PC-3 (cell line): ENCODE results near the gene WWC1. TPM values are rescaled to one million over a fixed set of nuclear protein-coding genes. Genes with fewer than 3 reads are reported as not detected.

Experiments
- ATAC-seq: fragments of 200-7000 bp; cut with Tn5 transposase; 2 replicates; pipeline ENCODE4 v1.9.1; 2020; ENCODE audit warnings: mild to moderate bottlenecking, moderate library complexity
- BruUV-seq: library from RNA; stranded (reverse); fragments of 400-500 nt; replicated peaks from 2 replicates; lab custom pipeline; 2021; lab: Mats Ljungman, UMichigan
- CTCF ChIA-PET: fragments of 300-600 bp; sonication (Branson Sonifier 250); formaldehyde crosslinking; loops from one replicate; lab custom pipeline; 2022; ENCODE audit warnings: antibody characterized with exemption; lab: Charles Lee
- POLR2A ChIA-PET: fragments of 300-600 bp; sonication (Branson Sonifier 250); formaldehyde crosslinking; loops from one replicate; lab custom pipeline; 2022; ENCODE audit warnings: antibody characterized with exemption; ENCODE audit not compliant: unreplicated experiment; lab: Charles Lee
- DNase-seq: peaks from one replicate; pipeline ENCODE4 v3.0.0-alpha.2; 2015
- H2AFZ ChIP-seq: fragments of 300-600 bp; sonication (generic); 2 replicates; pipeline ENCODE4 v1.6.0; 2016; ENCODE audit warnings: antibody characterized with exemption, low read length
- H3F3A ChIP-seq: fragments of 300-600 bp; sonication (generic); one replicate; pipeline ENCODE4 v1.6.0; 2017; ENCODE audit warnings: antibody characterized with exemption, low read length, control low read depth, mild to moderate bottlenecking; ENCODE audit not compliant: unreplicated experiment
- H3K27ac ChIP-seq: fragments of 300-600 bp; sonication (generic); 2 replicates; pipeline ENCODE4 v1.5.1; 2016; ENCODE audit warnings: mild to moderate bottlenecking, low read length
- H3K27me3 ChIP-seq: fragments of 300-600 bp; sonication (generic); 2 replicates; pipeline ENCODE4 v1.6.1; 2016; ENCODE audit warnings: low read length, mixed read lengths
- H3K36me3 ChIP-seq: fragments of 300-600 bp; sonication (generic); 2 replicates; pipeline ENCODE4 v1.6.1; 2016; ENCODE audit warnings: low read depth, mixed run types, low read length, mixed read lengths
- H3K4me1 ChIP-seq: fragments of 300-600 bp; sonication (generic); 2 replicates; pipeline ENCODE4 v1.5.1; 2016; ENCODE audit warnings: low read length; ENCODE audit not compliant: insufficient read depth
- H3K4me2 ChIP-seq: fragments of 300-600 bp; sonication (generic); 2 replicates; pipeline ENCODE4 v1.6.0; 2016; ENCODE audit warnings: low read length
- H3K4me3 ChIP-seq: fragments of 300-600 bp; sonication (generic); 2 replicates; pipeline ENCODE4 v1.5.1; 2016; ENCODE audit warnings: mild to moderate bottlenecking, low read length, mixed read lengths
- H3K79me2 ChIP-seq: fragments of 300-600 bp; sonication (generic); 2 replicates; pipeline ENCODE4 v1.6.1; 2017; ENCODE audit warnings: low read length, mixed read lengths
- H3K9ac ChIP-seq: fragments of 300-600 bp; sonication (generic); 2 replicates; pipeline ENCODE4 v1.6.0; 2016; ENCODE audit warnings: mild to moderate bottlenecking, low read length
- H3K9me2 ChIP-seq: fragments of 300-600 bp; sonication (generic); replicated peaks from 2 replicates; pipeline ENCODE4 v1.6.1; 2016; ENCODE audit warnings: mixed run types, low read length, mixed read lengths
- H3K9me3 ChIP-seq: fragments of 300-600 bp; sonication (generic); 2 replicates; pipeline ENCODE4 v1.6.1; 2016; ENCODE audit warnings: low read length, mixed read lengths
- H4K20me1 ChIP-seq: fragments of 300-600 bp; sonication (generic); 2 replicates; pipeline ENCODE4 v1.6.1; 2016; ENCODE audit warnings: low read length, mixed read lengths
- EZH2 ChIP-seq: fragments of 300-600 bp; sonication (generic); IDR thresholded peaks from one replicate; pipeline ENCODE4 v1.6.1; 2017; ENCODE audit warnings: antibody characterized with exemption, mild to moderate bottlenecking, low read length; ENCODE audit not compliant: unreplicated experiment
- EZH2phosphoT487 ChIP-seq: fragments of 300-600 bp; sonication (generic); IDR thresholded peaks from 2 replicates; pipeline ENCODE4 v1.6.1; 2018; ENCODE audit warnings: mild to moderate bottlenecking, antibody characterized with exemption, low read length, borderline replicate concordance
- intact Hi-C: fragments of 100-400 bp; cut with micrococcal nuclease; formaldehyde crosslinking; loops from 2 replicates; pipeline ENCODE4 v1.9.0; 2023
- total RNA-seq: library from RNA; depleted of rRNA; stranded (reverse); fragments of >200 nt; gene quantifications from 2 replicates; pipeline ENCODE4 v1.2.3, GENCODE V29; 2014
- TF ChIP-seq, protein P1 (sequence below): fragments of 300-600 bp; sonication (generic); conservative IDR thresholded peaks from 2 replicates; pipeline ENCODE4 v1.5.1; 2017; ENCODE audit warnings: antibody characterized with exemption, low read depth, mild to moderate bottlenecking, low read length

Gene WWC1
- total RNA-seq, 1 experiment from 2014 or later = 31.8 TPM

DNA sequence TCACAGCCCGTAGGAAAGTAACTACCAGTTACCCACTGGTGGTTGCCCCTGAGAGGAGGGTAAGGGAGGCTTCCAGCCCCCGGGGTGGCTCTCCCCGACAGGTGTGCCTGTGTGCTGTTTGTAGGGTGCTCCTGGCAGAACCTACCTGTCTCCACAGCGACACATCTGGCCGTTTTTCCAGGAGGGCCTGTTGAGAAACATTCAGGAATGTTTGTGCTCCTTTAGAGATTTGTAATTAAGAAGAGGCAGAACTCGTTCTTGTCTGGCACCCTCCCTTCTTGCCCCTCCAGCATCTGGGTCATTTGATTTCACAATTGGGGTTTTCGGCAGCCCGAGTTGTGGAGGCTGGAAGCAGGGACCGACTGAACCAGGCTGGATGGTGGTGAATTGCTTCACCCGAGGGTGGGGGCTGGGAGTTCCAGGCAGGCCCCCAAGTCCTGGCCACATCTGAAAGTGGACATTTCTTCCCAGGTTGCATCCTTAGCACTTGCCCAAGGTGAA is 74.2 kb downstream of the WWC1 start:
- ChIA-PET CTCF (interaction anchor here (0.7 to 1.1 kb wide), 2 partner anchors 51 to 70 kb away, joined by 3 read pairs; no protein-coding TSS in a partner anchor), POLR2A (no interaction called here)
- Histone ChIP-seq H3K27me3 (no peaks in the 10 kb centered on the region), H2AFZ (no peak overlapping the region), H3K4me2 (peak overlapping the region; percentile 82), H3K27ac (peak overlapping the region; percentile 93), H3K4me1 (peaks cover 64% of the 10 kb centered on the region), H3F3A (no peaks in the 10 kb centered on the region), H3K9me2 (no peaks in the 10 kb centered on the region), H4K20me1 (no peaks in the 10 kb centered on the region), H3K4me3 (peak overlapping the region; percentile 43), H3K9me3 (no peaks in the 10 kb centered on the region), H3K9ac (peak overlapping the region; percentile 54), H3K79me2 (peaks cover 82% of the 10 kb centered on the region), H3K36me3 (no peaks in the 10 kb centered on the region)
- TSS peak; percentile 74 for BruUV-seq
- peak; percentile 75 for DNase-seq
- intact Hi-C loops = loop anchor here (1.0 to 5.0 kb wide), 3 partner anchors 36 to 70 kb away; no protein-coding TSS in a partner anchor
- no peak for TF ChIP-seq EZH2phosphoT487
- TF ChIP-seq, protein P1, sequence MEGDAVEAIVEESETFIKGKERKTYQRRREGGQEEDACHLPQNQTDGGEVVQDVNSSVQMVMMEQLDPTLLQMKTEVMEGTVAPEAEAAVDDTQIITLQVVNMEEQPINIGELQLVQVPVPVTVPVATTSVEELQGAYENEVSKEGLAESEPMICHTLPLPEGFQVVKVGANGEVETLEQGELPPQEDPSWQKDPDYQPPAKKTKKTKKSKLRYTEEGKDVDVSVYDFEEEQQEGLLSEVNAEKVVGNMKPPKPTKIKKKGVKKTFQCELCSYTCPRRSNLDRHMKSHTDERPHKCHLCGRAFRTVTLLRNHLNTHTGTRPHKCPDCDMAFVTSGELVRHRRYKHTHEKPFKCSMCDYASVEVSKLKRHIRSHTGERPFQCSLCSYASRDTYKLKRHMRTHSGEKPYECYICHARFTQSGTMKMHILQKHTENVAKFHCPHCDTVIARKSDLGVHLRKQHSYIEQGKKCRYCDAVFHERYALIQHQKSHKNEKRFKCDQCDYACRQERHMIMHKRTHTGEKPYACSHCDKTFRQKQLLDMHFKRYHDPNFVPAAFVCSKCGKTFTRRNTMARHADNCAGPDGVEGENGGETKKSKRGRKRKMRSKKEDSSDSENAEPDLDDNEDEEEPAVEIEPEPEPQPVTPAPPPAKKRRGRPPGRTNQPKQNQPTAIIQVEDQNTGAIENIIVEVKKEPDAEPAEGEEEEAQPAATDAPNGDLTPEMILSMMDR = peak; percentile 71
- peak; percentile 32 for ATAC-seq

DNA sequence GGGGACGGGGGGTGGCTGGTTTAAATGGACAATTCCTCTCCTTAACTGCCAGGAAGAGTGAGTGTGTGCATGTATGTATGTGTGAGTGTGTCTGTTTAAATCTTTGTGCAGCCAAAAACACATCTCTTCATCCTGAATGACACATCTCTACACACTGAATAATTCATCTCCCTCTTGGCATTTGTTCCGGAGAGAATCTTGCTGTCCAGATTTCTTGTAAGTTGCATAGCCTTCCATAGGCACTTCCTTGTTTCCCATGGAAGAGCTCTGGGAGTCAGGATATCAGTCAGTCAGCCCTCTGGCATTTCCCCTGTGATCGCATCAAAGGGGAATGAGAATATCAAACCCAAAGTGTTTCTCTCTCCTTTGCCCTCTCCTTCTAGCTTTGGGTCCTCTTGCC is 74.7 kb downstream of the WWC1 start:
- POLR2A ChIA-PET = no interaction called here
- no TSS peak for BruUV-seq

DNA sequence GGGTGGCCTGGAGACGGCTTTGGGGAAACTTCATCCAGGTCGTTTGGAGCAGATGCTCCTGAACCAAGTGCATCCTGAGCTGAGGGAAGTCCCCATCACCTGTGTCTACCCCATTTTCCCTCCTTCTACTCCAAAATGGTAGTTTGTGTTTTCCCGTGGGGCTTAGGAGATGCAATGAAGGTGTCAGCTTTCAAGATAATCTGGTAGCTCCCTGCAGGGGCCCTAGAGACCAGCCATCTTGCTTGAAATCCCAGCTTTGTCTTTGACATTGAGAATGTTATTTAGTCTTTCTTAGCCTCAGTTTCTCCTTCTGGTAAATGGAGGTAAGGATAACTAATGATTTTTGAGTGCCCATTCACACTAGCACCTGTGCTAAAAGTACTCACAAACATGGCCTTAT is 77.4 kb downstream of the WWC1 start:
- TF ChIP-seq EZH2phosphoT487 (no peak), EZH2 (no peak)
- TF ChIP-seq, protein P1 = no peak
- ChIA-PET POLR2A (no interaction called here), CTCF (no interaction called here)
- H3K4me3 ChIP-seq = no peak overlapping the region
- no peak overlapping the region for H2AFZ ChIP-seq
- no peaks in the 10 kb centered on the region for H3K36me3 ChIP-seq
- H3K4me2 ChIP-seq = no peak overlapping the region
- no peak overlapping the region for H3K9ac ChIP-seq
- peaks cover 74% of the 10 kb centered on the region for H3K79me2 ChIP-seq
- no peaks in the 10 kb centered on the region for H3F3A ChIP-seq
- peaks cover 33% of the 10 kb centered on the region for H3K4me1 ChIP-seq
- H3K27ac ChIP-seq = no peak overlapping the region
- no peaks in the 10 kb centered on the region for H3K9me3 ChIP-seq
- intact Hi-C loops = loop anchor here (5.0 kb wide), 1 partner anchor 43 kb away; no protein-coding TSS in a partner anchor
- H3K9me2 ChIP-seq = no peaks in the 10 kb centered on the region
- H3K27me3 ChIP-seq = no peaks in the 10 kb centered on the region
- no peak for ATAC-seq
- DNase-seq = no peak
- no TSS peak for BruUV-seq
- no peaks in the 10 kb centered on the region for H4K20me1 ChIP-seq

More for the DNA sequence above, 74.7 kb downstream of the WWC1 start:
- Histone ChIP-seq H3K27ac (peak overlapping the region; percentile 93), H3F3A (no peaks in the 10 kb centered on the region), H3K9ac (peak overlapping the region; percentile 54), H3K4me3 (peak overlapping the region; percentile 43), H3K4me2 (peak overlapping the region; percentile 82), H3K36me3 (no peaks in the 10 kb centered on the region), H3K9me3 (no peaks in the 10 kb centered on the region), H3K4me1 (peaks cover 59% of the 10 kb centered on the region), H3K9me2 (no peaks in the 10 kb centered on the region), H3K27me3 (no peaks in the 10 kb centered on the region), H2AFZ (no peak overlapping the region), H3K79me2 (peaks cover 82% of the 10 kb centered on the region), H4K20me1 (no peaks in the 10 kb centered on the region)
- CTCF ChIA-PET = interaction anchor here (0.7 to 1.1 kb wide), 2 partner anchors 51 to 71 kb away, joined by 3 read pairs; no protein-coding TSS in a partner anchor
- DNase-seq (peak; percentile 87), ATAC-seq (peak; percentile 53)
- TF ChIP-seq EZH2phosphoT487 (no peak), EZH2 (no peak)
- TF ChIP-seq, protein P1 = no peak
- intact Hi-C loops = loop anchor here (1.0 to 5.0 kb wide), 2 partner anchors 37 to 46 kb away; no protein-coding TSS in a partner anchor
